Trophoblast cell (in vitro differentiated cells and primary cell): ENCODE measurements around the gene CHIC1.
"Not testable (repeated sequence)": the region's sequence is repeated elsewhere in the genome, so short reads cannot be mapped to it uniquely, and the experiment has no call there.

Source experiments
- DNase-seq, 2 donors: peaks; one replicate each; pipeline ENCODE4 v3.0.0-alpha.2; 2016
- H2AFZ ChIP-seq: 2 replicates; pipeline ENCODE4 v1.6.1; 2013; ENCODE audit warnings: low read length, moderate library complexity, mild to moderate bottlenecking; ENCODE audit not compliant: insufficient read depth, poor library complexity
- H2AK5ac ChIP-seq: 2 replicates; pipeline ENCODE4 v1.6.1; 2013; ENCODE audit warnings: mild to moderate bottlenecking, low read length
- H2BK120ac ChIP-seq: 2 replicates; pipeline ENCODE4 v1.6.1; 2013; ENCODE audit warnings: low read length, mild to moderate bottlenecking, moderate library complexity; ENCODE audit not compliant: insufficient read depth, poor library complexity
- H2BK12ac ChIP-seq: 2 replicates; pipeline ENCODE4 v1.6.1; 2013; ENCODE audit warnings: mild to moderate bottlenecking, low read length, moderate library complexity
- H2BK5ac ChIP-seq: 2 replicates; pipeline ENCODE4 v1.6.1; 2013; ENCODE audit warnings: low read length, low read depth, moderate library complexity, mild to moderate bottlenecking; ENCODE audit not compliant: poor library complexity
- H3K14ac ChIP-seq: 2 replicates; pipeline ENCODE4 v1.6.1; 2013; ENCODE audit warnings: mild to moderate bottlenecking, low read length
- H3K18ac ChIP-seq: 2 replicates; pipeline ENCODE4 v1.6.1; 2013; ENCODE audit warnings: mild to moderate bottlenecking, low read length
- H3K23ac ChIP-seq: 2 replicates; pipeline ENCODE4 v1.6.1; 2013; ENCODE audit warnings: low read length
- H3K27ac ChIP-seq: 2 replicates; pipeline ENCODE4 v1.5.1; 2013; ENCODE audit warnings: low read depth, mild to moderate bottlenecking, inconsistent platforms, low read length, moderate library complexity
- H3K27me3 ChIP-seq: 2 replicates; pipeline ENCODE4 v1.6.1; 2013; ENCODE audit warnings: inconsistent platforms, mild to moderate bottlenecking, low read length, moderate library complexity; ENCODE audit not compliant: insufficient read depth
- H3K36me3 ChIP-seq, 2 experiments: 1 replicate in 1 of 2; 2 replicates in 1 of 2; pipeline ENCODE4 v1.6.1; 2013; ENCODE audit warnings: low read length in 2 of 2, mild to moderate bottlenecking in 2 of 2, moderate library complexity in 1 of 2; ENCODE audit not compliant: insufficient read depth in 2 of 2, control insufficient read depth in 1 of 2
- H3K4ac ChIP-seq: 2 replicates; pipeline ENCODE4 v1.6.1; 2013; ENCODE audit warnings: low read depth, mild to moderate bottlenecking, low read length, moderate library complexity
- H3K4me1 ChIP-seq, 2 experiments: 1 replicate in 1 of 2; 2 replicates in 1 of 2; pipeline ENCODE4 v1.6.1; 2013; ENCODE audit warnings: low read length in 2 of 2, mild to moderate bottlenecking in 2 of 2, moderate library complexity in 1 of 2; ENCODE audit not compliant: insufficient read depth in 2 of 2, control insufficient read depth in 1 of 2
- H3K4me2 ChIP-seq: 2 replicates; pipeline ENCODE4 v1.6.1; 2013; ENCODE audit warnings: inconsistent platforms, mild to moderate bottlenecking, low read length, moderate library complexity
- H3K4me3 ChIP-seq: 2 replicates; pipeline ENCODE4 v1.5.1; 2013; ENCODE audit warnings: mild to moderate bottlenecking, low read depth, low read length, inconsistent platforms
- H3K79me1 ChIP-seq: one replicate; pipeline ENCODE4 v1.6.1; 2013; ENCODE audit warnings: low read length
- H3K79me2 ChIP-seq: 2 replicates; pipeline ENCODE4 v1.6.1; 2013; ENCODE audit warnings: low read length, mild to moderate bottlenecking; ENCODE audit not compliant: control insufficient read depth, insufficient read depth, poor library complexity
- H3K9ac ChIP-seq: 2 replicates; pipeline ENCODE4 v1.6.1; 2013; ENCODE audit warnings: mild to moderate bottlenecking, low read length
- H3K9me3 ChIP-seq: 2 replicates; pipeline ENCODE4 v1.6.1; 2013; ENCODE audit warnings: low read depth, mild to moderate bottlenecking, control low read depth, inconsistent platforms, low read length; ENCODE audit not compliant: insufficient read depth
- H4K12ac ChIP-seq: 2 replicates; pipeline ENCODE4 v1.6.1; 2013; ENCODE audit warnings: low read depth, mild to moderate bottlenecking, low read length, moderate library complexity
- H4K8ac ChIP-seq: 2 replicates; pipeline ENCODE4 v1.6.1; 2013; ENCODE audit warnings: low read depth, mild to moderate bottlenecking, low read length, moderate library complexity
- H4K91ac ChIP-seq: one replicate; pipeline ENCODE4 v1.6.1; 2013; ENCODE audit warnings: low read depth, mild to moderate bottlenecking, low read length, moderate library complexity
- WGBS: extraction: QIAGEN DNeasy Blood & Tissue Kit; methylation state at CpG from one replicate; pipeline ENCODE4 v1.1.7; 2013; ENCODE audit warnings: missing lambda C conversion rate; ENCODE audit not compliant: insufficient read length, insufficient coverage; ENCODE audit errors: extremely low coverage; 5-methylcytosine and 5-hydroxymethylcytosine counted together

Gene CHIC1

GRCh38 chrX:73668779-73669178 is 105.8 kb downstream of the CHIC1 start:
- Histone ChIP-seq H3K23ac (no peak overlapping the region), H3K36me3 (no peaks in the 10 kb centered on the region), H2BK5ac (no peak overlapping the region), H3K27me3 (no peaks in the 10 kb centered on the region), H2AFZ (no peak overlapping the region), H4K8ac (no peak overlapping the region), H3K9me3 (no peaks in the 10 kb centered on the region), H3K4me1 (peaks cover 5 to 6% of the 10 kb centered on the region in 2 experiments), H2AK5ac (no peak overlapping the region), H3K79me2 (no peaks in the 10 kb centered on the region), H3K18ac (no peak overlapping the region), H2BK12ac (no peak overlapping the region), H4K12ac (no peak overlapping the region), H3K4me2 (no peak overlapping the region), H3K14ac (no peak overlapping the region), H3K4ac (no peak overlapping the region), H3K9ac (no peak overlapping the region), H4K91ac (no peak overlapping the region), H3K79me1 (no peaks in the 10 kb centered on the region), H3K4me3 (no peak overlapping the region), H3K27ac (no peak overlapping the region), H2BK120ac (no peak overlapping the region)
- DNase-seq: no peak
- no CpG with 5 or more reads among the region's 5 CpGs for WGBS

GRCh38 chrX:73681408-73681807 is 118.4 kb downstream of the CHIC1 start:
- Histone ChIP-seq H3K79me2 (no peaks in the 10 kb centered on the region), H3K36me3 (no peaks in the 10 kb centered on the region), H2BK120ac (no peak overlapping the region), H3K27ac (no peak overlapping the region), H3K4me3 (no peak overlapping the region), H3K9ac (no peak overlapping the region), H2BK12ac (no peak overlapping the region), H3K4ac (no peak overlapping the region), H3K23ac (no peak overlapping the region), H3K4me2 (no peak overlapping the region), H4K12ac (no peak overlapping the region), H2BK5ac (no peak overlapping the region), H3K9me3 (no peaks in the 10 kb centered on the region), H3K14ac (no peak overlapping the region), H3K4me1 (no peaks in the 10 kb centered on the region), H3K79me1 (no peaks in the 10 kb centered on the region), H4K8ac (no peak overlapping the region), H2AFZ (no peak overlapping the region), H4K91ac (no peak overlapping the region), H3K27me3 (no peaks in the 10 kb centered on the region), H2AK5ac (no peak overlapping the region), H3K18ac (no peak overlapping the region)
- no peak for DNase-seq

DNA sequence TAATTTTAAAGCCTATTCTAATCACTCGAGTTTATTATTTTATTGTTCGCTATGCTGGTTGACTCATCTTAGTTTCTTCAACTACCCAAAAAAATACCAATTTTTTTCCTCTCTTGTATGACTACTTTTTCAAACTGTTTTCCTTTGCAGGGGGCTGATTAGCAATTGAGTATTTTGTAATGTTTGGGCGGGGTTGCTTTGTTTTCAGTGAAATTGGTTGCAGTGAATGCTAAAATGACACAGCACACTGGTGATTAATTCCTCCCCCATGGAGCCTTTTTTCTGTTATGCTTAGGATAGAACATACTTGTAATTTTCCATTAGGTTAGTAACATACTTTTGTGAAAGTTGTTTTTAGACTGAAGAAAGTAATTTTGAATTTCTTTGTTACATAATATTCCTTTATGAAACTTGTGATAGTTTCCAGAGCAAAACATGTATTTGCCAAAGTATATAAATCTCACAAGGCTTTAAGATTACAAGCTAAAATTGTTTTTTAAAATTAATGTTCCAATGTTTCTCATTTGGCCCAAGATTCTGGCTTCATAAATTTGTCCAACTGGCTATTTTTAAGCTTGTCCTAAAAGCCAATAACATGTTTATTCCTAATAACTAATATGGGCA is 120.4 kb downstream of the CHIC1 start:
- H2AK5ac ChIP-seq: no peak overlapping the region
- H3K9ac ChIP-seq: no peak overlapping the region
- no peaks in the 10 kb centered on the region for H3K79me1 ChIP-seq
- no peak for DNase-seq
- no peak overlapping the region for H3K14ac ChIP-seq
- no peak overlapping the region for H3K23ac ChIP-seq
- H3K4me3 ChIP-seq: no peak overlapping the region
- no peak overlapping the region for H2BK12ac ChIP-seq
- no peaks in the 10 kb centered on the region for H3K27me3 ChIP-seq
- no peak overlapping the region for H4K91ac ChIP-seq
- H3K27ac ChIP-seq: no peak overlapping the region
- no peak overlapping the region for H2AFZ ChIP-seq
- no peak overlapping the region for H4K12ac ChIP-seq
- no peaks in the 10 kb centered on the region for H3K9me3 ChIP-seq
- H3K18ac ChIP-seq: no peak overlapping the region
- H3K79me2 ChIP-seq: no peaks in the 10 kb centered on the region
- H3K4me1 ChIP-seq: no peaks in the 10 kb centered on the region
- H3K4ac ChIP-seq: no peak overlapping the region
- H3K36me3 ChIP-seq: no peaks in the 10 kb centered on the region
- no peak overlapping the region for H2BK120ac ChIP-seq
- H3K4me2 ChIP-seq: no peak overlapping the region
- no peak overlapping the region for H2BK5ac ChIP-seq
- H4K8ac ChIP-seq: no peak overlapping the region
- no CpG with 5 or more reads among the region's 3 CpGs for WGBS

- not testable (repeated sequence) for H3K27me3 ChIP-seq, H3K4ac ChIP-seq, H3K79me2 ChIP-seq, H4K8ac ChIP-seq, H3K9ac ChIP-seq, H2BK5ac ChIP-seq, H3K23ac ChIP-seq, H2AK5ac ChIP-seq, H4K12ac ChIP-seq, H2BK120ac ChIP-seq, H3K4me3 ChIP-seq, H3K9me3 ChIP-seq, H3K4me2 ChIP-seq, H3K36me3 ChIP-seq, H3K27ac ChIP-seq, H3K79me1 ChIP-seq, H2AFZ ChIP-seq, H2BK12ac ChIP-seq, DNase-seq, H3K4me1 ChIP-seq, H3K14ac ChIP-seq, H3K18ac ChIP-seq, H4K91ac ChIP-seq
- no CpG with 5 or more reads among the region's 1 CpG for WGBS
These were observed 144.0 kb downstream of the CHIC1 start for GRCh38 chrX:73707014-73707413.
